Measurements from ENCODE around the gene FBXO27.

GRCh38 chr19:39052243-39052746 is 19.9 kb upstream of the FBXO27 start:
- peak in 3 of 4 experiments; percentile 23 to 74 (median 40) for TF ChIP-seq CTCF (IDR thresholded peaks at IDR 0.05)
- TF ChIP-seq POLR2A (IDR thresholded peaks at IDR 0.05), result no peak
- no peak for TF ChIP-seq POLR2AphosphoS5 (IDR thresholded peaks at IDR 0.05)

Data from gastroesophageal sphincter (tissue), 3 donors.